NCI-H69 (cell line): Measurements from ENCODE around the gene MAN1C1.

Experiments used
- DNase-seq: peaks from one replicate; lab custom pipeline; 2025; lab: John Stamatoyannopoulos, UW

MAN1C1 gene

DNA sequence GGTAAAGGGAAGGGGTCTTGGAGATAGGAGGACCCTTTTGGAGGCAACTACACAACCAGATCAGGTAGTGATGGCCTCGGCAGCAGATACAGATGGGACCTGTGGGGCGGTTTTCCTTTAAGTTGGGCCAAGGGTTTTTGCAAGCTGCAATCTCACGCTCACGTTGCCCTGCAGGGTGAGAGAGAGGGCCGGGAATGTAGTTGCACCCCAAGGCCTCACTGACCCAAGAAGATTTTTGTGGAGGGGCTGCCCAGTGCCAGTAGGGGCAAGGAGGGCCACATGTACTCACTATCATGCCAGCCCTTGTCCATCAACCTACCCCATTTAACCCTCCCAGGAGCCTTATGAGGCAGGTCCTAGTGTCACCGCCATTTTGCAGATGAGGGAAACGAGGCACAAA, 125.7 kb downstream of the MAN1C1 start:
- no peak for DNase-seq

DNA sequence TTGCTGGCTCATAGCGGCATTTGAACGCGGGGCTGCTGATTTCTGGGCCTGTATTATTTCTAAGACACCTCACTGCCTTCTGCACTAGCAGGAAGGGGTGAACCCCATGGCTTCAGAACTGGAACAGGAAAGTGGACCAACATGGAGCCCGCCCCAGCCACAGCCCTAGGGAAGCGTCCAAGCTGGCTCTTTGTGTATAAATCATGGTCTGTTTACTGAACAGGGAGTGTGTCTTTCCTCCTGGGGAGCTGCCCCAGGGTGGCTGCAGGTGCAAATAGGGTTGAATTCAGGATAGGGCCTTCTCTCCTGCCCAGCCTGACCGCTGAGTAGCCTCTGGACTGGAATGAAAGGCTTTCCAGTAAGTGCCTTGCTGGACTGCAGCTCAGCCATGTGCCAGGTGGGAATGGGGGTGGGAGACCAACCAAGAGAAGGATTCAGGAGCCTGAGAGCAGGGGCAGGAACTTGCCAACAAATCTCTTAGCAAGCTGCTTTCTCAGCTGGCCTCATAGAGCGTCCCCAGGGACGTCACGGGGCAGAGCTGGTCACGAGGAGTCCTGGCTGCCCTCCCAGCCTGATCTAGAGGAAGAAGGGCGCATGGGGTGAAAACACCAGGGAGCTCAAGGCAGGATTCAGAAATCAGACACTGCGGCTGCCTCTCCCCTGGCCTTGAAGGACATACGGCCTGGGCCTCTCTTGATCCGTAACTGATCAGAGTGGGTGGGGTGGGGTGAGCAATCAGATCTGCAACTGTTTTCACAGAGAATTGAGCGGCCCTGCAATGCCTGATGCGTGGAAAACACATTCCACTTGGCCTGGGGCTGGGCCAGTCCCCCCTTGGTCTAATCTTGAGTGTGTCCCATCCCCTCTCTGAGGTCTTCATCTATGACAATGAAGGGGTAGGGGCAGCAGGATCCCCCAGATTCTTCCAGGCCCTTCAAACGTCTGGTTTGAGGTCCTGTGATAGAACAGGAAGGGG, 126.9 kb downstream of the MAN1C1 start:
- DNase-seq = peak; percentile 92

DNA sequence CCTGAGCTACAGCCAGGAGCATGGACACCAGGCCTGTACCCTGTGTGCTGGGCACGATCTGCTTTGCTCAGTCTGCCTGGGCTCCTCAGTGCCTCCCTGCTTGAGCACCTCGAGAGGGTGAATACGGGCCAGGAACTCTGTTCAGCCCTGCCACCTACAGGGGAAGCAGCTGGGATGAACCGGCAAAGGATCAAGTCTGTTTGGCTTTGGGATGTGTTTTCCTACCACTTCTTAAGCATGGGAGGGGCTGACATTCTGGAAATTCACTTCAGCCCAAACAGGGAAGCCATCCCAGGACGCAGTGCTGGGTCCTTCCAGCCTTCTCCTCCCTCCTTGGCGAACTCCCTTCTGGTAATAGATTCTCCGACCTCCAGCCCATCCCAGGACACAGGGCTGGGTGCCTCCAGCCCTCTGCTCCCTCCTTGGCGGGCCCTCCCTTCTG, 127.6 kb downstream of the MAN1C1 start:
- peak; percentile 77 for DNase-seq

DNA sequence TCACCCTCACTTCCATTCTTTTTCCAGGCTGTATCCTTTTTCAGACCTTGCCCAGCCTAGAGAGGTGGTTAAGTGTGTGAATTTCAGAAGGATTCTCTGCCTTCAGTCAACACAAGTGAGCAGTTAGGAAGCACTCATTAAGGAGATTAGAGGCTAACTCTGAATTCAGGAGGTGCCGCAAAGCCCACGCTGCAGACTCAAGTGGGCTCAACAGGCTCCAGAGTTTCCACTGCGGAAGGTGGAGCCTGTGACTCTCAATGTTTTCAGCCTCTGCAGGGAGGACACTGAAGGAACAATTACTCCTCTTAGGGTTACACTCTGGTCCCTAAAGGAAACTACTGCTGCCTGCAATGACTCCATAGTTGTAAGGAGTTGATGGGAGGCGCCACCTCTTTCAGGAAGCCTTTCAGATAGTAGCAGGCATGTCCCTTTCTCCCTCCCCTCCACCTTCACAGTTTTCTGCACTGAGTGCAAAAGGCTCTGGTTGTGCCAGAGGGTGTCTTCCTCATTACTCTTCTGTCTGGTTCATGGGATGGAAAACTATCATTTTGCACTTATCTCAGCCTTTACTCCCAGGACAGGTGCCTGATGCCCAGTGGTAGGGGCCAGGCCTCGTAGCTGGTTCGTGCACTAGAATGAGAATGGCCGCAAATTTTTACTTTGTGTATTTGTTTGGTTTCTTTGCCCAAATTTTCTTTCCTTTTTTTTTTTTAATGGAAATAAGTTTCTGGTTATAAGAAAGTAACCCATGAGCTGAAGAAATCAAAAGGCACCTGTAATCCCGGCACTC, 128.2 kb downstream of the MAN1C1 start:
- peak; percentile 8 for DNase-seq

DNA sequence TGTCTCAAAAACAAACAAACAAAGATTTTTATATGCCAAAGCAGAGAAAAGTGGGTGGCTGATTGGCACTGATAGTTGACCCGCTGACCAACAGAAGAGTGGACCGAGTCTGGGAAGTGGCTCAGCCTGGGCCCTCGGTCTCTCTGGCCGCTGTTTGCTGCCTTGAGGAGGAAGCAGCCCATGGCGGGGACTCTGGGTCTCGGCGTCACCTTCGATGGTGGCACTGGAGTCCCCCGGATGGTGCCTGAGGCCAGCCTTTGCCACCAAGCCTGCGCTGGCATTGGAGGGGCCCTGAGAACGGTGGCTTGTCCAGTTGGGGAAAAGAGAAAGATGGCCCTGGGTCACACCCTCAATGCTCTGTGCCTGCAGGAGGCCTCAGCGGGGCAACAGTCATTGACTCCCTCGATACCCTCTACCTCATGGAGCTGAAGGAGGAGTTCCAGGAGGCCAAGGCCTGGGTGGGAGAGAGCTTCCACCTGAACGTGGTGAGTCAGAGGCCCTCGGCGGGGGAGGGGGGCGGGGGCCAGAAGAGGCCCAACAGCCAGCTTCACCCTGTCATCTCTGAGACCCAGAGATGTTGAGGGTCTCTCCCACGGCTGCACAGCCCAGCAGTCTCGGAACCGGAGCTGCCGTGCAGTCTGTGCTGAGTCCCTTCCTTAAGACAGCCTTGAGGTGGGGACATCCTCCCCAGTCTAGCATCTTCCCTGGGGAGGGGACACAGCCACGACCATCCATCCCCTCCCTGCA, 129.9 kb downstream of the MAN1C1 start:
- DNase-seq = no peak

DNA sequence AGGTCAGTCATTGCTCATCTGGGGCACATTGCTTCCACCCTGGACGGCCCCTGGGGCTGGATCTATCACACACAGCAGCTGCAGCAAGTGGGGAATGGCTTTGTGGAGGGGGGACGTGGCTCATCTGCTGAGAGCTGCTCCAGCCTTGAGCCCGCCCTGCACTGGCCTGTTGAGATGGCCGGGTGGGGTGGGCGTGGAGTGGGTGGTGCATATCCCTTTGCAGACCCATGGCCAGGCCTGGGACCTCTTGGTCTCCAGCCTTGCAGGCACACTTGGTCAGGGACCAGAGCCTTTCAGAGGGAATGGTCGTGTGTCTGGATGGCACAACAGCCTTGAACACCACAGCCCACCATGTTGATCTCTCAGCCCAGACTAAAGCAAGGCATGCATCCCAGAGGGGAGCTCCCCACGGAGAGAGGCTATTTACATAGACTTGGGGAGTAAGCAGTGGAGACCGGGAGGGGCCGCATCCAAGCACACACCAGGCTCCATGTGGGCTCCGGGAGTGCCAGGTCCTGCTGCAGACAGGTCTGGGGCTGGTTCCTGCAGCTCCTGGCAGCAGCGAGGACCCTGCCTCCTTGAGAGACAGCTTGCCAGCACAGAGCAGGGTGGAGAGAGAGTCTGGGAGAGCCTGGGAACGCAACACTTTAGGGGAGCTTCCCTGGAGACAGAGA, 130.6 kb downstream of the MAN1C1 start:
- DNase-seq = peak; percentile 28

DNA sequence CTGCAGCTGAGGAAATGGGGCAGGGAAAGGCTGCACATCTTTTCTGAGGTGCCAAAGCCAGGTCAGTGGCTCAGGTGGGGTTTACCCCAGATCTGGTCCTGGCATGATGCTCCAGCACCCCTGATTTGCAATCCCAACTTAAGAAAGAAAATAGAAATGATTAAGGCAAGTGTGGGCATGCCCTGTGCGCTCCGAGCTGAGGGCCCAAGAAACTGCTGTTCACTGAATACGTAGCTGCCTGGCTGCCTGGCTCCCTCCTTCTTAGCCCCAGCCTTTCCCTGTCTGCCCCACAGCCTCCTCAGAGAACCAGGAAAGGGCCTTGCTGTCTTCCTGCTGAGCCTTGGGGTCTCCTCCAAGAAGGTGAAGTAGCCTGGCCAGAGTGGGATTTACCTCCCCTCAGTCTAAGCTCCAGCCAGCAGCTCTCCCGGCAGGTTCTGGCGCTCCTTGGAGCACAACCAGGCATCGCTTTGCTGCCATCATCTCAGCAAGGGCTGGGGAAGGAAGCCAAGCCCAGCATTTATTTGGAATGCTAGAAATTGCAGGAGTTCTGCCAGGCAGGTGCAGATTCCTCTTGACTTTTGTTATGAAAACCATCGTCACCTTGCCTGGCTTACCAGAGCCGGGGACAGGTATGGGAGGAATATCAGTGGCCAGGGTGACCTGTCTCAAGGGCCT, 132.1 kb downstream of the MAN1C1 start:
- peak; percentile 27 for DNase-seq

DNA sequence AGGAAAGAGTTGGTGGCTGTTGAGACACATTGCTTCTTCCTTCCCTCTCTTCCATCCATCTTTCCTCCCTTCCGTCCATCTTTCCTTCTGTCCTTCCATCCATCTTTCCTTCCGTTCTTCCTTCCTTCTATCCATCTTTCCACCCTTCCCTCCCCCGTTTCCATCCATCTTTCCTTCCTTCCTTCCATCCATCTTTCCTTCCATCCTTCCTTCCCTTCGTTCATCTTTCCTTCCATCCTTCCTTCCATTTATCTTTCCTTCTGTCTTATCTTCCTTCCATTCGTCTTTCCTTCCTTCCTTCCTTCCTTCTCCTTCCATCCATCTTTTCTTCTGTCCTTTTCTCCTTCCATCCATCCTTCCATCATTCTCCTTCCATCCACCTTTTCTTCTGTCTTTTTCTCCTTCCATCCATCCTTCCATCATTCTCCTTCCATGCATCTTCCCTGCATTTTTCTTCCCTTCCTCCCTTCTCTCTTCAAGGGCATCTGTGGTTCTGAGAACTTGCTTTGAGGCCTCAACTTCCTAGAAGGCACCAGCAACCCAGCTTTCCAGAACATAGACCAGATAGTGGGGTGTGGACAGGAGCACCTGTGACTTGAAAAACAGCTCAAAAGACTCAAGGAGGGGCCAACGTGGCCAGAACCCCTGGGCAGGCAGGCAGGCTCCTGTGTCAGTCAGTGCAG, 134.5 kb downstream of the MAN1C1 start:
- DNase-seq = no peak

DNA sequence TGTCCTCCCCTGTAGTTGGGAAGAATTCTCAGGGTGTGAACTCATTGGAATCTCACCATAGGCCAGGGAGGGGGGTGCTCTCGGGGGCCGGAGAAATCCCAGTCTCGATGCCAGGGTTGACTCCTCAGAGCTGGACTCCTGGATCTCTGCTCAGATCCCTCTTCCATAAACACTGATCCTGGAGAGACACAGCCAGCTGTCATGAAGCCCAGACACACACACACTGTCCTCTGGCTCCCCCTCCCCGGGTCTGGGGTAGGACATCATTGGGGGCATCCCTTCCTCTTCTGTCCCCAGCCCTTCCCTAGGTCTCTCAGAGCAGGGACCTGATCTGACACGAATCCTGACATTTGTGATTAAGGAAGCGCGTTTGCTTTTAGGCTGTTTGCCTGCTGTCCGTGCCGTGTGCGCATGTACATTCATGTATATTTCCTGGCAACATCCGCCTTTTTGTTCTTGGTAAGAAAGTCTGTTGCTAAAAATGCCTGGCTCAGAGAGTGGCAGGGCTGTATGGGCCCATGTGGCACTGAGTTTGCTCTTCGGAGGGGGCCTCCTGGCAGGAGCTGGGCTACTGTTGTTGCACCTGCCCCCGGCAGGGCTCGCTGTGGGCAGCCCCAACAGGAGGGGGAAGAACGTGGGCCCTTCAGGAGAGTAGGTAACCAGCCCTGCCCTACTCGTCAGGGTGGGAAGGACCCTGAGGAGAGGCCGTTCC, 138.0 kb downstream of the MAN1C1 start:
- peak; percentile 72 for DNase-seq

DNA sequence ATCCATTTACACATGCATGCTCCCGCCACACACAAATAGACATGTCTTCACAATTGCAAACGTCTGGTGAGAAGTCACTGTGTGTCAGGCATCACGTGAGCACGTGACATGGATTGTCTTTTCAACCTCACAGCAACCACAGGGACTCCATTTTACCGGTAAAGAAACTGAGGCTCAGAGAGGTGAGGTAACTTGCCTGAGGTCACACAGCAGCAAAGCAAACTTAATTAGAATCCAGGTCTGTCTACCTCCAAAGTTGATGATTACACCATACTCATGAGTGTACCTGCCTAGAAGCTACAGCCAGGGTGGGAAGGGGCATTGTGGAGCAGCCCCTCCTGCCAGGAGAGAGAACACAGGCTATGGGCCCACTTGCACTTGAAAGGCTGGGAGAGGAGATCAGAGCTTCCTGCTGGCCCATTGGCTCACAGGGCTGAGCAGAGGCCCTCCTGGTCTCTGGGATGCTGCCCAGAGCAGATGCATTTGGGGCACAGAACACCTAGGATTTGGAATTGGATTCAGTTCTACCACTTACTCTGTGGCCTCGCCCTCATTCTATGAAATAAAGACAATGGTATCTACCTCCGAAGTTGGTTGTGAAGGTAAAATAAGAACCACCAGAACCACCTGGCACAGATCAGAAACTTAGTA, 139.0 kb downstream of the MAN1C1 start:
- no peak for DNase-seq

DNA sequence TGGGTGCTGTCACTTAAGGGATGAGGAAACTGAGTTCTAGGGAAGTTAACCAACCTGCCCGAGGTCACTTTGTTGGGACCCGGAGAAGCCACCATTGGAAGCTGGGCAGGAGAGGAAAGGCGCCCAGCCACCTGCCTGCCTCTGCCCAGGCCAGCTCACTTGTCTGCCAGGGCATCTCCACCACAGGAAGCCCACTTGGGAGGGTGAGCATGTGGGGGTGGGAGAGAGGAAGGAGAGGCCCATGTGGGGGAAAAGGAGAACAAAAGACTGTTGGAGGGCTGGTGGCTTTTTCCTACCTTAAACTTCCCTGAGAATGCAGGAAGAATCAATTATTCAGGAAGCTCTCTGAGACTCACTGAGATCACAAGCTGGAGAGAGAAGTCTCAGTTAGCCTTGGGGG, 139.6 kb downstream of the MAN1C1 start:
- DNase-seq = peak; percentile 13

DNA sequence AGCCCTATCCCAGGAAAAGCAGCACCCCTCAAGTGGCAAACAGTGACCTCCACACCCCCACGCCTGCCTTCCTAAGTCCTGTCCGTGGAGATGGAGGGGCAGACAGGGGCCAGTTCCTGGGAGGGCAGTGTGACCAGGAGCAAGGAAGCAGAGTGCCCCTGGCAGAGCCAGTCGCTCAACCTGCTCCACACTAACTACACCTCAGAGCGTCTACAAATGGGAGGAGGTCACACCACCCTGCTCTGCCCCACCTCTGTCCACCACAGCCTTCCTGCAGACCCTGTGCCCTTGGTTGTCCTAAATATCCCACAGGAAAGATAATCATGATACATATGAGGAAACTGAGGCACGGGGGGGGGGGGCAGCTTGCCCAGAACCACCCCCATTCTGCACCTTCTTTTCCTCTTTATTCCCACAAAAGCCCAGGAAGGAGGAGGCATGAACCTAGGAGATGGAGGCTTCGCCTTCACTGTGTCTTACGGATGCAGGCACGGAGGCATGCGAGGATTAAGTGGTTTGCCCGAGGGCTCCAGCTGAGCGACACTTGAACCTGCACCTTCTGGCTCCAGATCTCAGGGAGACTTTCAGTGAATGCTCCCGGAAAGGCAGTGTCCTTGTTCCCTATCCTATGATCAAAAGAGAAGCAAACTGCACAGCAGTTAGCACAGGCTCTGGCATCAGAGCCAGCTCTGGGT, 140.7 kb downstream of the MAN1C1 start:
- DNase-seq = peak; percentile 25

DNA sequence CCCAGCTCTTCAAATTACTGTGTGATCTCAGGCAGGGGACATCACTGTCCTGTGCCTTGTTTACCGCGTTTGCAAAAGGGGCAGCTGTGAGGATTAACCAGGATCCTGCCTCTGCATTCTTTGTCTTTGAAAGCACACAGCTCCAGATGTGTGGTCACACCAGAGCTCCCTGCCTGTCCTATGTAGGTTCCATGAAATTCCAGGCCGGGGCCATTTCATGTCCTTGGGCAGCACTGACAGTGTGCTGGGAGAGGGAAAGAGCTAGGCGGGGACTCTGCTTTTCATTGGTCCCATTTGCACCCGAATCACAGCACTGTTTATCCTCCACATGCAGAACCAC, 141.2 kb downstream of the MAN1C1 start:
- no peak for DNase-seq

DNA sequence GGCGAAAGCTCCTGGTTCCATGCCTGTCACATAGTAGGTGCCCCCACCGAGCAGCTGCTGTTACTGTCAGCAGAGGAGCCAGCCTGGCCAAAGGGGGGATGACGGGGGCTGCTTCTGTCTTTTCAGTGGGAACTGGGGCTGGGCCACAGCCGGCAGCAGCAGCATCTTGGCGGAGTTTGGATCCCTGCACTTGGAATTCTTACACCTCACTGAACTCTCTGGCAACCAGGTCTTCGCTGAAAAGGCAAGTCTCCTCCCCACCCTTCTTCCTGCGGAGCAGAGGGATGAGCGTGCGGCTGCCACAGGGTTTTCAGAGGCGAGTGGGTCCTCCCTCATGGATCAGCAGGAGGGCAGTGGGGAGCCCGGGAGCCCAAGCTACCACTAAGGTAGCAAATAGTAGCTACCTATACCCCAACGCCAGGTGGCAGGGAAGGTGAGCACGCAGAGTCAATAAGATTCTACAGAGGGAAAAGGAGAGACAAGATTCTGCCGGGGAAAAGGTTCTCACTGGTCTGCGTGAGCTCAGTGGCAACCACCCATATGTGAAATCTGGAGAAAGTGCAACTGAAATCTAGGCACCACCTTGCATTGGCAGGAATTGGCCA, 142.0 kb downstream of the MAN1C1 start:
- DNase-seq = peak; percentile 72

DNA sequence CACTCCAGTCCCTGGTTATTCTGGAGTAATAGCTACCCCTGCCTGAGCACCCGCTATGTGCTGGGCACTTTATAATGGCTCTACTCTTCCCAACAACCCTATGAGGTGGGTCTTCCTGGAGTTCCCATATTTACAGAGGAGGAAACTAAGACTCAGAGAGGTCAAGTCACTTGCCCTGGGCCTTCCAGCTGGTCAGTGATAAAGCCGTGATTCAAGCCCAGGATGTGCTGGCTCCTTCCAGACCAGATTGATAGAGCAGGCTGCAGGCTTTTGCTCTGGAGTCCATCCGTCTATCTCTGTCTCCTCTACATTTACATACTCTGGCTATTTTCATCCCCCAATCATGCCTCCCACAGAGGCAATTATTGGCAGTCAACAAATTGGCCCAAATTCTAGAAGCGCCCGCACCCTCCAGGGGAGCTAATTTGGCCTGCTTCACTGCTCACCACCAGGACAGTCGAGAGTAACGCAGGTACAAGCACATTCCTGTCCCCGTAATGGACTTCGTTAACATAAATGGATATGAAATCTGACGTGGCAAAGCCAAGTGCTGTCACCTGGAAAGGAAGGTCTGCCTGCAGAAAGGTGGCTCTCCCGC, 143.6 kb downstream of the MAN1C1 start:
- DNase-seq = peak; percentile 74

DNA sequence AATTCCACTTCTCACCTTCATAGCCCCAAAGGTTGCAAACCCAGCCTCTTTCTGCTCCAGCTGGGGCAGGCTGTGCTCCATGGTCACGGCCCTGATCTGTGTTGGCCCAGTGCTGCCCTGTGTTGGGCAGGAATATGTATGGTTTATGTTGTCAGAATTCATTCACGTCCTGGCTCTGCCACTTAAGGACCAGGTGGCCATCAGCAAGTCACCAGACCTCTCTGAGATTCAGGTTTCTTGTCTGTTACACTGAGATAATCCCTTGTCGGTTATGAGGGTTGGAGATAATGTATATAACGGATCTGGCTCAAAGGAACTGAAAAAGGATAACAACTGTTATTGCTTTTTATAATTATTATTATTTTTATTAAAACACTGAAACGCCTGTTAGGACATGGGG, 144.3 kb downstream of the MAN1C1 start:
- DNase-seq = no peak

DNA sequence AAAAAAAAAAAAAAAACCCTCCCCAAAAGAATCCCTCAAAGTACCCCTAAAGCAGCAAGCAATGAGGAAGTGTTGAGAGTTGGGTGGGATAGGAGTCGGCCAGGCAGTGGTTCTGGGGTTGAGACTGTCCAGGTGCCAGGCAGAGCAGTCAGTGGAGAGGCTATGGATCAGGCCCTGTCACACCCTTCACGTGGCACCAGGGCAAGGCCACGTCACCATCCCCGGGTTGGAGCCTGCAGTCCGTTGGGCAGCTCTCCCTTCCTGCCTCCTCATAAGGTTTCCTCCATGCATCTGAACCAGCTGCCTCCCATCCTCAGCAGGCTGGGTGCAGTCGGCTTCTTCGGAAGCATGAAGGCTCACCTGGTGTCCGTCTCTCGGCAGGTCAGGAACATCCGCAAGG, 146.9 kb downstream of the MAN1C1 start:
- DNase-seq = no peak
